IMR-90 (cell line): ENCODE data around the gene SCTR. TPM values are rescaled to one million over a fixed set of nuclear protein-coding genes. Genes with fewer than 3 reads are reported as not detected.

ENCODE experiments used
- ATAC-seq: fragments of 200-7000 bp; cut with Tn5 transposase; 2 replicates; pipeline ENCODE4 v1.9.1; 2020; ENCODE audit warnings: low read depth, mild to moderate bottlenecking, moderate library complexity
- BruUV-seq: library from RNA; stranded (reverse); fragments of 400-500 nt; replicated peaks from 2 replicates; lab custom pipeline; 2021; lab: Mats Ljungman, UMichigan
- CTCF ChIA-PET: fragments of 300-600 bp; formaldehyde crosslinking; extraction: SDS; loops from one replicate; lab custom pipeline; 2021; ENCODE audit warnings: antibody characterized with exemption; lab: Yijun Ruan, JAX
- POLR2A ChIA-PET: fragments of 300-600 bp; sonication (Branson Sonifier 250); formaldehyde crosslinking; loops from one replicate; lab custom pipeline; 2022; ENCODE audit warnings: antibody characterized with exemption; ENCODE audit not compliant: unreplicated experiment; lab: Charles Lee
- DNase-seq: peaks from one replicate; pipeline ENCODE4 v3.0.0; 2013
- H2AFZ ChIP-seq: replicated peaks from 2 replicates; pipeline ENCODE3; 2013; ENCODE audit warnings: low read length, mild to moderate bottlenecking; ENCODE audit not compliant: poor library complexity
- H2AK5ac ChIP-seq: 2 replicates; pipeline ENCODE4 v1.6.1; 2013; ENCODE audit warnings: low read depth, low read length, inconsistent platforms
- H2AK9ac ChIP-seq: replicated peaks from 2 replicates; pipeline ENCODE3; 2013; ENCODE audit warnings: mild to moderate bottlenecking, low read depth, low read length, moderate library complexity; ENCODE audit not compliant: poor library complexity
- H2BK120ac ChIP-seq: 2 replicates; pipeline ENCODE4 v1.6.1; 2013; ENCODE audit warnings: low read depth, low read length, inconsistent platforms
- H2BK15ac ChIP-seq: 3 replicates; pipeline ENCODE4 v1.6.1; 2013; ENCODE audit warnings: low read depth, low read length, inconsistent platforms
- H2BK20ac ChIP-seq: 2 replicates; pipeline ENCODE4 v1.6.1; 2013; ENCODE audit warnings: low read depth, mild to moderate bottlenecking, inconsistent platforms, low read length, moderate library complexity
- H2BK5ac ChIP-seq: 2 replicates; pipeline ENCODE4 v1.6.1; 2013; ENCODE audit warnings: mild to moderate bottlenecking, low read depth, low read length, inconsistent platforms; ENCODE audit not compliant: poor library complexity, severe bottlenecking
- H3K14ac ChIP-seq: replicated peaks from 2 replicates; pipeline ENCODE4 v1.6.1; 2013; ENCODE audit warnings: low read depth, low read length, inconsistent platforms
- H3K18ac ChIP-seq: 2 replicates; pipeline ENCODE4 v1.6.1; 2013; ENCODE audit warnings: low read depth, low read length, control low read depth
- H3K23ac ChIP-seq: 2 replicates; pipeline ENCODE4 v1.6.1; 2013; ENCODE audit warnings: low read depth, low read length, inconsistent platforms
- H3K27ac ChIP-seq: 2 replicates; pipeline ENCODE4 v1.5.1; 2013; ENCODE audit warnings: mild to moderate bottlenecking, control low read depth, low read length; ENCODE audit not compliant: insufficient read depth
- H3K27me3 ChIP-seq: 2 replicates; pipeline ENCODE4 v1.6.1; 2013; ENCODE audit warnings: low read length; ENCODE audit not compliant: control insufficient read depth, insufficient read depth
- H3K36me3 ChIP-seq: 2 replicates; pipeline ENCODE4 v1.6.1; 2013; ENCODE audit warnings: low read length, mixed read lengths; ENCODE audit not compliant: control insufficient read depth, insufficient read depth
- H3K4ac ChIP-seq: 2 replicates; pipeline ENCODE4 v1.6.1; 2013; ENCODE audit warnings: low read depth, low read length, inconsistent platforms
- H3K4me1 ChIP-seq: 2 replicates; pipeline ENCODE4 v1.6.1; 2013; ENCODE audit warnings: low read length, mixed read lengths; ENCODE audit not compliant: control insufficient read depth, insufficient read depth
- H3K4me2 ChIP-seq: 2 replicates; pipeline ENCODE4 v1.6.1; 2013; ENCODE audit warnings: low read depth, mild to moderate bottlenecking, control low read depth, low read length, moderate library complexity
- H3K4me3 ChIP-seq: 2 replicates; pipeline ENCODE4 v1.5.1; 2013; ENCODE audit warnings: low read depth, mild to moderate bottlenecking, control low read depth, low read length, moderate library complexity; ENCODE audit not compliant: insufficient read depth
- H3K56ac ChIP-seq: 2 replicates; pipeline ENCODE4 v1.6.1; 2013; ENCODE audit warnings: low read length, inconsistent platforms; ENCODE audit not compliant: insufficient read depth; ENCODE audit errors: extremely low read depth
- H3K79me1 ChIP-seq, 2 experiments: 2 replicates each; pipeline ENCODE4 v1.6.1; 2013; ENCODE audit warnings: low read length in 2 of 2, inconsistent platforms in 1 of 2, low read depth in 1 of 2
- H3K9ac ChIP-seq: 2 replicates; pipeline ENCODE4 v1.6.1; 2013; ENCODE audit warnings: low read depth, low read length, control low read depth
- H3K9me1 ChIP-seq: 2 replicates; pipeline ENCODE4 v1.6.1; 2013; ENCODE audit warnings: low read length, inconsistent platforms; ENCODE audit not compliant: insufficient read depth
- H3K9me3 ChIP-seq: 2 replicates; pipeline ENCODE4 v1.6.1; 2013; ENCODE audit warnings: low read length; ENCODE audit not compliant: control insufficient read depth, insufficient read depth
- H4K20me1 ChIP-seq: 2 replicates; pipeline ENCODE4 v1.6.1; 2013; ENCODE audit warnings: low read length, inconsistent platforms; ENCODE audit not compliant: insufficient read depth
- H4K5ac ChIP-seq: 2 replicates; pipeline ENCODE4 v1.6.1; 2013; ENCODE audit warnings: mild to moderate bottlenecking, low read depth, low read length, control low read depth
- H4K8ac ChIP-seq, 2 experiments: 2 replicates each; pipeline ENCODE4 v1.6.1; 2013; ENCODE audit warnings: low read depth in 2 of 2, low read length in 2 of 2, control low read depth in 1 of 2, inconsistent platforms in 1 of 2
- H4K91ac ChIP-seq: 2 replicates; pipeline ENCODE4 v1.6.1; 2013; ENCODE audit warnings: low read depth, low read length, inconsistent platforms; ENCODE audit not compliant: insufficient read depth
- CEBPB ChIP-seq: IDR thresholded peaks from 2 replicates; pipeline ENCODE4 v1.6.1; 2012; ENCODE audit warnings: low read depth, low read length, improper control_type of control experiment
- CHD1 ChIP-seq: IDR thresholded peaks from 2 replicates; pipeline ENCODE4 v1.6.1; 2012; ENCODE audit warnings: low read depth, low read length, improper control_type of control experiment
- ELK1 ChIP-seq: fragments of 150-350 bp; IDR thresholded peaks from 2 replicates; pipeline ENCODE4 v1.6.1; 2016; ENCODE audit warnings: low read depth, mild to moderate bottlenecking, low read length, moderate library complexity, borderline replicate concordance
- FOS ChIP-seq: fragments of 150-350 bp; IDR thresholded peaks from 2 replicates; pipeline ENCODE4 v1.6.1; 2016; ENCODE audit warnings: low read depth, low read length
- MAFK ChIP-seq: IDR thresholded peaks from 2 replicates; pipeline ENCODE4 v1.6.1; 2012; ENCODE audit warnings: low read depth, low read length, improper control_type of control experiment
- MAZ ChIP-seq: IDR thresholded peaks from 2 replicates; pipeline ENCODE4 v1.6.1; 2012; ENCODE audit warnings: low read depth, mild to moderate bottlenecking, low read length, improper control_type of control experiment, moderate library complexity, borderline replicate concordance
- MXI1 ChIP-seq: IDR thresholded peaks from 2 replicates; pipeline ENCODE4 v1.6.1; 2012; ENCODE audit warnings: low read depth, mild to moderate bottlenecking, low read length, moderate library complexity, borderline replicate concordance
- POLR2A ChIP-seq: IDR thresholded peaks from 2 replicates; pipeline ENCODE4 v1.6.1; 2012; ENCODE audit warnings: mild to moderate bottlenecking, low read depth, low read length
- RAD21 ChIP-seq: IDR thresholded peaks from 2 replicates; pipeline ENCODE4 v1.6.1; 2012; ENCODE audit warnings: low read length, improper control_type of control experiment
- RCOR1 ChIP-seq: IDR thresholded peaks from 2 replicates; pipeline ENCODE4 v1.6.1; 2012; ENCODE audit warnings: mild to moderate bottlenecking, low read length, improper control_type of control experiment; ENCODE audit not compliant: insufficient replicate concordance
- RFX5 ChIP-seq: IDR thresholded peaks from 2 replicates; pipeline ENCODE4 v1.8.0; 2012; ENCODE audit warnings: low read depth, mild to moderate bottlenecking, low read length, moderate library complexity
- SMC3 ChIP-seq: fragments of 150-350 bp; IDR thresholded peaks from 2 replicates; pipeline ENCODE4 v1.6.1; 2016; ENCODE audit warnings: low read depth, mild to moderate bottlenecking, antibody characterized with exemption, low read length, moderate library complexity
- WGBS, 2 experiments: methylation state at CpG; one replicate each; pipeline versions ENCODE4 v1.1.5 to v1.1.7; 2013; ENCODE audit warnings: missing lambda C conversion rate in 2 of 2; ENCODE audit not compliant: insufficient read length in 1 of 2; ENCODE audit errors: extremely low coverage in 2 of 2; 5-methylcytosine and 5-hydroxymethylcytosine counted together
- dilution Hi-C: fragments of 300-500 bp; cut with HindIII; formaldehyde crosslinking; loops from one replicate; pipeline ENCODE4 v1.14.3; 2018; ENCODE audit warnings: low sequenced_read_pairs; ENCODE audit not compliant: unreplicated experiment
- in situ Hi-C: fragments of 300-500 bp; cut with MboI; formaldehyde crosslinking; loops from 3 replicates; pipeline ENCODE4 v1.14.3; 2019; ENCODE audit warnings: low sequenced_read_pairs, inconsistent platforms, mixed read lengths
- intact Hi-C: fragments of 100-400 bp; cut with micrococcal nuclease; formaldehyde crosslinking; loops from 2 replicates; pipeline ENCODE4 v1.10.0; 2022
- polyA plus RNA-seq, 3 experiments: library from polyadenylated mRNA; depleted of rRNA; stranded (reverse); fragments of >200 nt; gene quantifications; 2 replicates each; pipeline ENCODE4 v1.2.3, GENCODE V29; 2012; ENCODE audit warnings: low replicate concordance in 1 of 3
- total RNA-seq: library from RNA; depleted of rRNA; stranded (reverse); fragments of >200 nt; gene quantifications from 2 replicates; pipeline ENCODE4 v1.2.3, GENCODE V29; 2012
- TF ChIP-seq, protein P1 (sequence below): conservative IDR thresholded peaks from 2 replicates; pipeline ENCODE4 v1.5.1; 2012; ENCODE audit warnings: mild to moderate bottlenecking, low read depth, low read length, improper control_type of control experiment
- TF ChIP-seq, protein P2 (sequence below): fragments of 150-350 bp; IDR thresholded peaks from 2 replicates; pipeline ENCODE4 v1.6.1; 2017; ENCODE audit warnings: mild to moderate bottlenecking, antibody characterized with exemption, low read length, low read depth

Gene SCTR
- total and polyA plus RNA-seq, 2 of the 4 experiments (the other 2 are of a cell fraction) = not detected

- no peaks in the 10 kb centered on the region for H3K9me1 ChIP-seq
- intact Hi-C loops = no loop called here
- no peak overlapping the region for H2BK5ac ChIP-seq
- WGBS, 2 experiments = 67% methylated on average over 3 of the region's 8 CpGs; no CpG with 5 or more reads in 1 of the 2 experiments
- H3K56ac ChIP-seq = no peak overlapping the region
- no peak overlapping the region for H2AFZ ChIP-seq
- no peak overlapping the region for H2BK20ac ChIP-seq
- DNase-seq = no peak
- H2BK120ac ChIP-seq = no peak overlapping the region
- H2AK9ac ChIP-seq = no peak overlapping the region
- no peaks in the 10 kb centered on the region for H4K20me1 ChIP-seq
- no peak overlapping the region for H3K9ac ChIP-seq
- peaks cover 7% of the 10 kb centered on the region for H3K27me3 ChIP-seq
- H3K23ac ChIP-seq = no peak overlapping the region
- no peak overlapping the region for H4K91ac ChIP-seq
- no peak overlapping the region for H3K14ac ChIP-seq
- no peak overlapping the region for H3K18ac ChIP-seq
- no peak overlapping the region for H4K8ac ChIP-seq
- no peaks in the 10 kb centered on the region for H3K4me1 ChIP-seq
- BruUV-seq = no TSS peak
- H3K4me3 ChIP-seq = no peak overlapping the region
- H4K5ac ChIP-seq = no peak overlapping the region
- TF ChIP-seq, protein P1, sequence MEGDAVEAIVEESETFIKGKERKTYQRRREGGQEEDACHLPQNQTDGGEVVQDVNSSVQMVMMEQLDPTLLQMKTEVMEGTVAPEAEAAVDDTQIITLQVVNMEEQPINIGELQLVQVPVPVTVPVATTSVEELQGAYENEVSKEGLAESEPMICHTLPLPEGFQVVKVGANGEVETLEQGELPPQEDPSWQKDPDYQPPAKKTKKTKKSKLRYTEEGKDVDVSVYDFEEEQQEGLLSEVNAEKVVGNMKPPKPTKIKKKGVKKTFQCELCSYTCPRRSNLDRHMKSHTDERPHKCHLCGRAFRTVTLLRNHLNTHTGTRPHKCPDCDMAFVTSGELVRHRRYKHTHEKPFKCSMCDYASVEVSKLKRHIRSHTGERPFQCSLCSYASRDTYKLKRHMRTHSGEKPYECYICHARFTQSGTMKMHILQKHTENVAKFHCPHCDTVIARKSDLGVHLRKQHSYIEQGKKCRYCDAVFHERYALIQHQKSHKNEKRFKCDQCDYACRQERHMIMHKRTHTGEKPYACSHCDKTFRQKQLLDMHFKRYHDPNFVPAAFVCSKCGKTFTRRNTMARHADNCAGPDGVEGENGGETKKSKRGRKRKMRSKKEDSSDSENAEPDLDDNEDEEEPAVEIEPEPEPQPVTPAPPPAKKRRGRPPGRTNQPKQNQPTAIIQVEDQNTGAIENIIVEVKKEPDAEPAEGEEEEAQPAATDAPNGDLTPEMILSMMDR = no peak
- TF ChIP-seq RAD21 (no peak), MAZ (no peak), ELK1 (no peak), SMC3 (no peak), CHD1 (no peak), RFX5 (no peak), CEBPB (no peak), RCOR1 (no peak), FOS (no peak), MXI1 (no peak), POLR2A (no peak), MAFK (no peak)
- TF ChIP-seq, protein P2, sequence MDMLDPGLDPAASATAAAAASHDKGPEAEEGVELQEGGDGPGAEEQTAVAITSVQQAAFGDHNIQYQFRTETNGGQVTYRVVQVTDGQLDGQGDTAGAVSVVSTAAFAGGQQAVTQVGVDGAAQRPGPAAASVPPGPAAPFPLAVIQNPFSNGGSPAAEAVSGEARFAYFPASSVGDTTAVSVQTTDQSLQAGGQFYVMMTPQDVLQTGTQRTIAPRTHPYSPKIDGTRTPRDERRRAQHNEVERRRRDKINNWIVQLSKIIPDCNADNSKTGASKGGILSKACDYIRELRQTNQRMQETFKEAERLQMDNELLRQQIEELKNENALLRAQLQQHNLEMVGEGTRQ = no peak
- no peak overlapping the region for H3K4ac ChIP-seq
- in situ Hi-C loops = no loop called here
- H3K36me3 ChIP-seq = no peaks in the 10 kb centered on the region
- H3K4me2 ChIP-seq = no peak overlapping the region
- H2BK15ac ChIP-seq = no peak overlapping the region
- POLR2A ChIA-PET = no interaction called here
- CTCF ChIA-PET = no interaction called here
- H3K79me1 ChIP-seq = no peaks in the 10 kb centered on the region
- ATAC-seq = no peak
- no peaks in the 10 kb centered on the region for H3K9me3 ChIP-seq
- dilution Hi-C loops = no loop called here
- no peak overlapping the region for H3K27ac ChIP-seq
- H2AK5ac ChIP-seq = no peak overlapping the region
Measured at GRCh38 chr2:119472749-119473148, 51.5 kb downstream of the SCTR start.
